Iris pigment epithelial cell (primary cell): ENCODE measurements around the gene ANKRD44.

ENCODE experiments used
- DNase-seq: peaks from one replicate; pipeline ENCODE4 v3.0.0-alpha.2; 2011; ENCODE audit warnings: low read depth

The ANKRD44 gene

GRCh38 chr2:197144183-197144582 lies 166.4 kb downstream of the ANKRD44 start:
- DNase-seq, result no peak

- no peak for DNase-seq
Measured at GRCh38 chr2:197141702-197142473, 168.7 kb downstream of the ANKRD44 start.

GRCh38 chr2:197140045-197140444 lies 170.5 kb downstream of the ANKRD44 start:
- DNase-seq, result no peak

- no peak for DNase-seq
Measured at GRCh38 chr2:197138506-197138905, 172.1 kb downstream of the ANKRD44 start.

- peak; percentile 32 for DNase-seq
Measured at GRCh38 chr2:197137826-197138477, 172.6 kb downstream of the ANKRD44 start.

GRCh38 chr2:197137231-197137630 lies 173.3 kb downstream of the ANKRD44 start:
- DNase-seq, result peak; percentile 68

GRCh38 chr2:197136452-197136851 lies 174.1 kb downstream of the ANKRD44 start:
- no peak for DNase-seq

GRCh38 chr2:197135806-197136205 lies 174.8 kb downstream of the ANKRD44 start:
- DNase-seq, result no peak

- no peak for DNase-seq
Measured at GRCh38 chr2:197134206-197134605, 176.4 kb downstream of the ANKRD44 start.

- no peak for DNase-seq
Measured at GRCh38 chr2:197131558-197131855, 179.1 kb downstream of the ANKRD44 start.

GRCh38 chr2:197130318-197130717 lies 180.3 kb downstream of the ANKRD44 start:
- no peak for DNase-seq

- peak; percentile 36 for DNase-seq
Measured at GRCh38 chr2:197128897-197129296, 181.7 kb downstream of the ANKRD44 start.

- no peak for DNase-seq
Measured at GRCh38 chr2:197128126-197128525, 182.5 kb downstream of the ANKRD44 start.

GRCh38 chr2:197126630-197127352 lies 183.8 kb downstream of the ANKRD44 start:
- DNase-seq, result no peak

- peak; percentile 81 for DNase-seq
Measured at GRCh38 chr2:197124639-197125390, 185.8 kb downstream of the ANKRD44 start.

- peak; percentile 30 for DNase-seq
Measured at GRCh38 chr2:197122821-197123220, 187.8 kb downstream of the ANKRD44 start.

GRCh38 chr2:197121756-197122385 lies 188.7 kb downstream of the ANKRD44 start:
- DNase-seq, result peak; percentile 27

- no peak for DNase-seq
Measured at GRCh38 chr2:197121255-197121654, 189.3 kb downstream of the ANKRD44 start.

GRCh38 chr2:197116306-197116879 lies 194.2 kb downstream of the ANKRD44 start:
- DNase-seq, result no peak

- DNase-seq, result no peak
Measured at GRCh38 chr2:197115325-197115724, 195.3 kb downstream of the ANKRD44 start.

GRCh38 chr2:197113275-197113711 lies 197.3 kb downstream of the ANKRD44 start:
- peak; percentile 41 for DNase-seq
